GM04503 (cell line): ENCODE results near the gene NFU1.
"Not testable (repeated sequence)": the region's sequence is repeated elsewhere in the genome, so short reads cannot be mapped to it uniquely, and the experiment has no call there.

ENCODE experiments used
- DNase-seq: peaks from one replicate; pipeline ENCODE4 v3.0.0-alpha.2; 2012; ENCODE audit warnings: low read depth

The NFU1 gene

GRCh38 chr2:69386789-69387734, 50.2 kb downstream of the NFU1 start, which contains the start of gene GFPT1:
Gene GFPT1, minus strand, starts transcription at chr2:69387227. Its CDS starts 156 bp downstream, at chr2:69387071.
- DNase-seq: peak; percentile 57

DNA sequence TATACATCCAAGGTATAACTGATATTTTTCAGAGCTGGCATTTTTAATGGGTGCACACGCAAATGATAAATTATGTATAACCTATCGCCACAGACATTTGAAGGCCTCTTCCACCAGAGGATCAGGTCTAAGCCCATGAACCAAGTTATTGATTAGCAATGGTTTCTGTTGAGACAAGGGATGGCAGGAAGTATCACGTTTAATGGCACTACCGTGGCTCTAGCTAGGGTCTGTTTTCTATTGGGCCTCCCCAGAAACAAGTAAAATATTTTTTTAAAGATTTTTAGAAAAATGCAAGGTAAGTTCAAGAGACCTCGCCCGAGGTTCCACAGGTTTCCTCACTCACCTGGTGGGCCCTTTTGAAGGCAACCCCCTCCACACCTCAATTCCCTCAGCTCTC, 50.9 kb downstream of the NFU1 start:
- DNase-seq: no peak

GRCh38 chr2:69385443-69386151, 51.6 kb downstream of the NFU1 start:
- no peak for DNase-seq

- DNase-seq: no peak
Observed at GRCh38 chr2:69384618-69385081, 52.6 kb downstream of the NFU1 start.

DNA sequence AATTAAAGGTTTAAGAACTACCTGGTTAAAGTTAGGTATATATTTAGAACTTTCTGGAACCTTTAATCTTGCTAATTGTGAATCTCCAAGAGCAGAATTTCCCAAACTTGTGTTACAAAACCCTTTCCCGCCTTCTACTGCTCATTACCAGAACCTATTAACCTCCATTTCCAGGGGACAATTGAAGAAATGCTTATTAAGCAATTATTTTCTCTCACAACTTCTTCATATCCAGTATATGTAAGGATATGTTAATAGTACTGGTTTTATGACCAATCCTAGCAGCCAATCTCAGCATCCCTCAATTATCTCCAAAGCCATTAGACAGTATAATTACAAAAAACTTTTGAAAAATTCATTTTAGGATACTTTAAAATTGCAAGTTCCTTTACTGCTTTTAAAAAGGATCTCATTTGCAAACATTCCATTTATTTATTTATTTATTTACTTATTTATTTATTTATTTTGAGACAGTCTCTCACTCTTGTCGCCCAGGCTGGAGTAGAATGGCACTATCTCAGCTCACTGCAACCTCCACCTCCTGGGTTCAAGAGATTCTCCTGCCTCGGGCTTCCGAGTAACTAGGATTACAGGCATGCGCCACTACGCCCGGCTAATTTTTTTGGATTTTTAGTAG, 53.9 kb downstream of the NFU1 start:
- DNase-seq: no peak

- DNase-seq: no peak
Observed at GRCh38 chr2:69382547-69382946, 54.7 kb downstream of the NFU1 start.

GRCh38 chr2:69381337-69381737, 55.9 kb downstream of the NFU1 start:
- no peak for DNase-seq

DNA sequence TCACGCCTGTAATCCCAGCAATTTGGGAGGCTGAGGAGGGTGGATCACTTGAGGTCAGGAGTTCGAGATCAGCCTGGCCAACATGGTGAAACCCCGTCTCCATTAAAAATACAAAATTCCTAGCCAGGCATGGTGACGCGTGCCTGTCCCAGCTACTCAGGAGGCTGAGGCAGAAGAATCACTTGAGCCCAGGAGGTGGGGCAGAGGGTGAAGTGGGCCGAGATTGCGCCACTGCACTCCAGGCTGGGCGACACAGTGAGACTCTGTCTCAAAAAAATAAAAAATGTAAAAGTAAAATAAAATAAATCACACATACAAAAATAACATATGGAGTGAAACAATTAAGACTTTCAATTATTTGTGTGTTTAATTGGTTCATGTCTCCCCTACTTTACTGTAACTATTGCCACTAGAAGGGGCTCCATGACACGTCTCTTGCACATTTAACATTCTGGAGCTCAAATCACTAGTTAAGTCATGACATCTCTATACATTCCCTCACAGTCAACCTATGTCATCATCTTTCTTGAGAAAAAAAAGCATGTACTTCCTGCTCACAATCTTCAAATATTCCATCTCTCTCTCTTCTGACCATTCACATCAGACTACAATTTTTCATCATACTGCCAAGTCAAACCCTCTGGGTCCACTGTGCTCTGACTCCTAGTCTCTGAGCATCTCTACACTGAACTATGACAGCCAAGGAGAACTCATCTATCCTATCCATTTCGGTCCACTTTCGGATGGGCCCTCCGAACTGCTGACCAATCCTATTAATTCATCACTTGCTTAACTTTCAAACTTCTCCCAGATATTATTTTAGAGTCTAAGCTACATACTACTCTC, 56.9 kb downstream of the NFU1 start:
- no peak for DNase-seq

DNA sequence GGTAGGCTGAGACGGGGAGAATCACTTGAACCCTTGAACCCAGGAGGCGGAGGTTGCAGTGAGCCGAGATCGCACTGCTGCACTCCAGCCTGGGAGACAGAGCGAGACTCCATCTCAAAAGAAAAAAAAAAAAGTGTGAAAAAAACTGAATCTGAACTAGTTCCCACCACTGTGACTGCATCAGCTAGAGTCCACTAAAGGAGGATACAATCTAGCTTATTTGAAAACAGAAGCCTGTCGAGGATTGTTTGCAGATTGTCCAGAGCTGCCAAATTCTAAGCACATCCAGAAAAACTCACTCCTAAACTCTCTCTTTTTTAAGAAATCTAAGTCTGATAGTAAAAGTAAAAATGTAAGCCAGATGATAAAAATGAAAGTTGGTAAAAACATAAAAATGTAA, 60.8 kb downstream of the NFU1 start:
- DNase-seq: no peak

GRCh38 chr2:69375494-69376353, 61.5 kb downstream of the NFU1 start:
- no peak for DNase-seq

DNA sequence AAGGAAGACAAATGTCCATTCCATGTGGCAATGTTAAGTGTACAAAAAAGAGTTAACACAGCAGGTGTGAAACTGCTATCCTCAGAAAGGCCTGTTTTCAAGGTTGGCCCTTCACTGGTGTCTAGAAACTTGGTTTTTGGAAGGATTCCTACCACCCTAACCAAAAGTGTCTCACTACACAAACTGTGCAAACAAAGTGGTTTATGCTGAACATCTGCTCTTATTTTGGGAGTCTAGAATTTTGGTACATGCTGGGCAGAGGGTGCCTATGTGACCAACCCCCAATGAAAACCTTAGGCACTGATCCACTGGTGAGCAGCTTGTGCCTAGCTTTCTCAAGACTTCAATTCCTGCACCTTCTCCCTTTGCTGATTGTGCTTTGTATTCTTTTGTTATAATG, 64.5 kb downstream of the NFU1 start:
- DNase-seq: no peak

GRCh38 chr2:69369802-69370201, 67.4 kb downstream of the NFU1 start:
- DNase-seq: no peak

DNA sequence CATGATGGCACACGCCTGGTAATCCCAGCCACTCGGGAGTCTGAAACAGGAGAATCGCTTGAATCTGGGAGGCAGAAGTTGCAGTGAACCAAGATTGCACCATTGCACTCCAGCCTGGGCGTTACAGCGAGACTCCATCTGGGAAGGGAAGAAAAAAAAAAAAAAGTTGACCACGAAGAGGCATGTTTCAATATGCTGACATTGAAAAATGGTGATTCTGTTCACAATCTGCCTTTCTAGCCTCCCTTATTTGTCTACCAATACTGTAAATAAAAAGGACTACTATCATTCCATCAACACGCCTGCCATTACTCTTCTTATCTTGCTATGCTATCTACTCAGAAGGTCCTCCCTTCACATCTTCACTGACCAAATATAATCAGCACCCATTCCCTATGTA, 68.6 kb downstream of the NFU1 start:
- DNase-seq: no peak

DNA sequence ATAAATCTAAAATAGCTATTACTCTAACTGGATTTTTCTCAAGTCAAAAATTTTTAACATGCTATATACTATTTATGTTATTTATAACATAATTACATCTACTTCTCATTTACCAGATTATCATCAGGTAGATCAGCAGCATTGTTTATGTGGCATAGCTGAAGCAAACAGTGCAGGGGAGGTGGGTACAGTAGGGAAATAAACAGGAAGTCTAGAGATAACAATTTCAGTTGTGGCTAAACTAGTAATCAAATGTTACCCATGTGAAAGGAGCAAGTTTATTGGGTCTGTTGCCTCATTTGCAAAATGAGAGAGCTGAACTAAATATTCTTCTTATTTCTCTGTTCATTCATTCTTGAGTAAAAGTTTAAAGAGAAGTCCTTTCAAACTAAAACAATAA, 77.9 kb downstream of the NFU1 start:
- DNase-seq: no peak

GRCh38 chr2:69358914-69359313, 78.3 kb downstream of the NFU1 start:
- no peak for DNase-seq

GRCh38 chr2:69356471-69356870, 80.8 kb downstream of the NFU1 start:
- DNase-seq: no peak

- not testable (repeated sequence) for DNase-seq
Observed at GRCh38 chr2:69354976-69355375, 82.3 kb downstream of the NFU1 start.

- DNase-seq: no peak
Observed at GRCh38 chr2:69353360-69353759, 83.9 kb downstream of the NFU1 start.

DNA sequence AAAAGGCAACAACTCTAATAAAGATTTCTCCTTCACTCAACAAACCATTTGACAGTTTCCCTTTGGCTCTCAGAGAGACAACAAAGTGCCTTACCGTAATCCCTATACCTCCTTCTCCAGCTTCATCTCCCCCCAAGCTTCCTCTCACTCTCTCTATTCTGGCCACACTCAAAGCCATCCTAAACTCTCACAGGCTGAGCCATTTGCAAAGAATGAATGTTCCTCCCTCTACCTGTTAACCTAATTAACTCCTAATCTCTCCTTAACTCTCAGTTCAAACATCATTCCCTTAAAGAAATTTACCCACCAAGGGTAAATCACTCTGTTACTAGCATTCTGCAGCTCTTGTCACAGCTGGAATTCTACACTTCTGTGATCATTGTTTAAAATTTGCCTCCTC, 88.5 kb downstream of the NFU1 start:
- DNase-seq: no peak
